NB4 (cell line): Measurements from ENCODE around the gene RPS6KA2.

Experiments used
- DNase-seq: peaks from one replicate; pipeline ENCODE4 v3.0.0; 2010; ENCODE audit warnings: low read depth
- H3K4me3 ChIP-seq: one replicate; pipeline ENCODE4 v1.5.1; 2011; ENCODE audit warnings: mild to moderate bottlenecking, low read depth, low read length, moderate library complexity
- MYC ChIP-seq: IDR thresholded peaks from 2 replicates; pipeline ENCODE4 v1.6.1; 2011; ENCODE audit warnings: low read depth, low read length
- POLR2A ChIP-seq: IDR thresholded peaks from 2 replicates; pipeline ENCODE4 v1.6.1; 2011; ENCODE audit warnings: mild to moderate bottlenecking; ENCODE audit not compliant: insufficient read length; ENCODE audit errors: extremely low read depth
- TF ChIP-seq, protein P1 (sequence below): IDR thresholded peaks from 2 replicates; pipeline ENCODE4 v1.6.1; 2011; ENCODE audit warnings: low read depth, low read length
- TF ChIP-seq, protein P2 (sequence below): IDR thresholded peaks from one replicate; pipeline ENCODE4 v1.5.1; 2012; ENCODE audit warnings: low read depth, low read length

Gene RPS6KA2

GRCh38 chr6:166508726-166509125 lies 118.3 kb downstream of the RPS6KA2 start:
- TF ChIP-seq, protein P1, sequence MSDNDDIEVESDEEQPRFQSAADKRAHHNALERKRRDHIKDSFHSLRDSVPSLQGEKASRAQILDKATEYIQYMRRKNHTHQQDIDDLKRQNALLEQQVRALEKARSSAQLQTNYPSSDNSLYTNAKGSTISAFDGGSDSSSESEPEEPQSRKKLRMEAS = no peak
- TF ChIP-seq MYC = no peak
- TF ChIP-seq POLR2A = no peak
- TF ChIP-seq, protein P2, sequence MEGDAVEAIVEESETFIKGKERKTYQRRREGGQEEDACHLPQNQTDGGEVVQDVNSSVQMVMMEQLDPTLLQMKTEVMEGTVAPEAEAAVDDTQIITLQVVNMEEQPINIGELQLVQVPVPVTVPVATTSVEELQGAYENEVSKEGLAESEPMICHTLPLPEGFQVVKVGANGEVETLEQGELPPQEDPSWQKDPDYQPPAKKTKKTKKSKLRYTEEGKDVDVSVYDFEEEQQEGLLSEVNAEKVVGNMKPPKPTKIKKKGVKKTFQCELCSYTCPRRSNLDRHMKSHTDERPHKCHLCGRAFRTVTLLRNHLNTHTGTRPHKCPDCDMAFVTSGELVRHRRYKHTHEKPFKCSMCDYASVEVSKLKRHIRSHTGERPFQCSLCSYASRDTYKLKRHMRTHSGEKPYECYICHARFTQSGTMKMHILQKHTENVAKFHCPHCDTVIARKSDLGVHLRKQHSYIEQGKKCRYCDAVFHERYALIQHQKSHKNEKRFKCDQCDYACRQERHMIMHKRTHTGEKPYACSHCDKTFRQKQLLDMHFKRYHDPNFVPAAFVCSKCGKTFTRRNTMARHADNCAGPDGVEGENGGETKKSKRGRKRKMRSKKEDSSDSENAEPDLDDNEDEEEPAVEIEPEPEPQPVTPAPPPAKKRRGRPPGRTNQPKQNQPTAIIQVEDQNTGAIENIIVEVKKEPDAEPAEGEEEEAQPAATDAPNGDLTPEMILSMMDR = no peak
- H3K4me3 ChIP-seq = no peak overlapping the region
- no peak for DNase-seq

DNA sequence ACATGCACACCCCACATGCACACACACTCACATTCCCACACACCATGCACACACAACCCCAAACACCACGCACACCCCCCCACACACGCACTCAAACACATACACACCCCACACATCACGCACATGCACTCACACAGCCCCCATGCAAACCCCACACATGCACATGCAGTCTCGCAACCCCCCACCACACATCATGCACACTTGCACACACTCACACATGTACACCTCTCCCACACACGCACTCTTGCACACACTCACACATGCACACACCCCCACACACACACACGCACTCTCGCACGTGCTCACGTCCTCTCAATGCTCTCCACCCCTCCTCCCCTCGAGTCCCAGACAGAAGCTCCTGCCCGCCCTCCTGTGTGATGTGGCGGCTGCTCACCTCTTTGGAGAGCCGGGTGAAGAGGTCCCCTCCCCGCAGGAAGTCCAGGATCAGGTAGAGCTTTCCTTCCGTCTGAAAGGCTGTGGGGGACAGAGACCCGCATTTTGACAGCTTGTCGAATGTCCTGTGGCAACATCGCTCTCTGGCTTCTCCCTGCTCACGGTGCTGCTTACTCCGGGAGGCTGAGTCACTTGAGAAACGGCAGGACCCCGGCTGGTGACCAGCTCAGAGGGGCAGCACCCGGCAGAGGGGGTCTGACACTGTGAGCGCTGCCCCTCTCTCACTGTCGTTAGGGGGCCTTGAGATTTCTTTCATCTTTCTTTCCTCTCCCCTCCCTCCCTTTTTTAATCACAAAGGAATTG lies 119.1 kb downstream of the RPS6KA2 start:
- no peak overlapping the region for H3K4me3 ChIP-seq
- no peak for DNase-seq
- TF ChIP-seq MYC (no peak), POLR2A (no peak)
- TF ChIP-seq, protein P1 = no peak
- TF ChIP-seq, protein P2 = no peak

GRCh38 chr6:166507380-166507779 lies 119.7 kb downstream of the RPS6KA2 start:
- DNase-seq = no peak
- H3K4me3 ChIP-seq = no peak overlapping the region
- TF ChIP-seq, protein P2 = no peak
- TF ChIP-seq, protein P1 = no peak

GRCh38 chr6:166505133-166505905 lies 121.7 kb downstream of the RPS6KA2 start:
- DNase-seq = no peak
- TF ChIP-seq, protein P1 = no peak
- no peak for TF ChIP-seq MYC
- TF ChIP-seq POLR2A = no peak
- TF ChIP-seq, protein P2 = no peak
- H3K4me3 ChIP-seq = no peak overlapping the region

DNA sequence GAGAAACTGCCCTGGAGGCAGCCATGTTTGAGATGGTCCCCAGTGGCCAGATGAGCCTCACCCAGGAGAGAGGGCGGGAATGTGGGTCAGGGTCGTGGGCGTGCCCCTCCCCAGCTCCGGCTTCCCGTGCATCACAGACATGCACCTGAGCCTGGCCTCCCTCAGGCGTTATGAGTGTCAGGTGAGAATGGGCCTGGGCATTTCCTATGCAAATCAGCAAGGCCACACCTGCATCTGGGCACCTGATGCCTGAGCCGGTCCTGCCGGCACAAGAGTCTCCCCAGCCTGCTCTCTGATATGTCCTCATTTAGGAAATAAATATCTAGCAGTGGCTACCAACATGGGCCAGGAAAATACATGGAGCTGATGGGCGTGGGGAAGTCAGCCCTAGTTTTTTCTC lies 123.0 kb downstream of the RPS6KA2 start:
- no peak for DNase-seq
- H3K4me3 ChIP-seq = no peak overlapping the region
- TF ChIP-seq, protein P2 = no peak
- TF ChIP-seq POLR2A = no peak
- TF ChIP-seq, protein P1 = no peak
- no peak for TF ChIP-seq MYC
